GM12878 (cell line): Measurements from ENCODE around the gene XG. TPM values are rescaled to one million over a fixed set of nuclear protein-coding genes. Genes with fewer than 3 reads are reported as not detected.

Experiments used
- ATAC-seq: fragments of 200-7000 bp; cut with Tn5 transposase; 3 replicates; pipeline ENCODE4 v1.9.1; 2020; ENCODE audit warnings: mild to moderate bottlenecking, moderate library complexity
- BruUV-seq: library from RNA; stranded (reverse); fragments of 400-500 nt; replicated peaks from 2 replicates; lab custom pipeline; 2021; lab: Mats Ljungman, UMichigan
- CTCF ChIA-PET: fragments of 300-600 bp; sonication (Branson Sonifier 250); formaldehyde crosslinking; extraction: SDS; loops from one replicate; lab custom pipeline; 2021; ENCODE audit warnings: inconsistent platforms; lab: Yijun Ruan, JAX
- POLR2A ChIA-PET: fragments of 350-600 bp; formaldehyde crosslinking; extraction: SDS; loops from one replicate; lab custom pipeline; 2021; ENCODE audit warnings: inconsistent platforms; lab: Charles Lee
- RAD21 ChIA-PET: fragments of 300-600 bp; sonication (Branson Sonifier 250); formaldehyde crosslinking; loops from one replicate; lab custom pipeline; 2023; ENCODE audit warnings: antibody characterized with exemption; ENCODE audit not compliant: unreplicated experiment; lab: Charles Lee
- SMC1A ChIA-PET: fragments of 300-600 bp; sonication (Branson Sonifier 250); formaldehyde crosslinking; loops from one replicate; lab custom pipeline; 2023; ENCODE audit not compliant: unreplicated experiment, uncharacterized antibody; lab: Charles Lee
- DNase-seq: peaks from one replicate; pipeline ENCODE4 v3.0.0-alpha.2; 2011; ENCODE audit warnings: low read depth, low spot score
- FAIRE-seq: peaks from 3 replicates; lab custom pipeline; 2011; peaks lifted over from hg19 to GRCh38; lab: Jason Lieb, UNC
- H2AFZ ChIP-seq: 2 replicates; pipeline ENCODE4 v1.6.0; 2011; ENCODE audit warnings: low read depth, low read length, control low read depth; ENCODE audit not compliant: control insufficient read depth
- H3K27ac ChIP-seq: 2 replicates; pipeline ENCODE4 v1.5.1; 2011; ENCODE audit warnings: control low read depth; ENCODE audit not compliant: control insufficient read depth, insufficient read depth
- H3K27me3 ChIP-seq, 2 experiments: replicated peaks in 1 of 2; 2 replicates each; pipeline versions ENCODE4 v1.6.0 to v1.6.1; 2011; ENCODE audit warnings: low read length in 1 of 2; ENCODE audit not compliant: control insufficient read depth in 2 of 2, insufficient read depth in 2 of 2
- H3K36me3 ChIP-seq, 2 experiments: 2 replicates each; pipeline ENCODE4 v1.5.1; 2011; ENCODE audit warnings: low read length in 1 of 2; ENCODE audit not compliant: control insufficient read depth in 2 of 2, insufficient read depth in 2 of 2
- H3K4me1 ChIP-seq: 2 replicates; pipeline ENCODE4 v1.6.1; 2011; ENCODE audit warnings: mild to moderate bottlenecking, low read length, moderate library complexity, mixed read lengths; ENCODE audit not compliant: control insufficient read depth, insufficient read depth
- H3K4me2 ChIP-seq: 2 replicates; pipeline ENCODE4 v1.6.0; 2011; ENCODE audit warnings: control low read depth; ENCODE audit not compliant: control insufficient read depth, insufficient read depth
- H3K4me3 ChIP-seq: fragments of 200-600 bp; sonication (generic); 2 replicates; pipeline ENCODE4 v1.5.1; 2016
- H3K79me2 ChIP-seq: 2 replicates; pipeline ENCODE4 v1.6.0; 2011; ENCODE audit warnings: low read length; ENCODE audit not compliant: control insufficient read depth, insufficient read depth
- H3K9ac ChIP-seq: 2 replicates; pipeline ENCODE4 v1.8.0; 2011; ENCODE audit warnings: low read length, control low read depth, mixed read lengths; ENCODE audit not compliant: control insufficient read depth, insufficient read depth
- H3K9me3 ChIP-seq: replicated peaks from 3 replicates; pipeline ENCODE4 v1.5.1; 2011; ENCODE audit warnings: mild to moderate bottlenecking, low read length; ENCODE audit not compliant: control insufficient read depth, insufficient read depth
- H4K20me1 ChIP-seq: 2 replicates; pipeline ENCODE4 v1.6.0; 2011; ENCODE audit not compliant: control insufficient read depth, insufficient read depth
- CTCF ChIP-seq, 3 experiments: IDR thresholded peaks in 2 of 3; conservative IDR thresholded peaks in 1 of 3; 2 replicates each; pipeline ENCODE4 v1.5.1; 2011; ENCODE audit warnings: low read depth in 3 of 3, low read length in 3 of 3, mild to moderate bottlenecking in 3 of 3, control low read depth in 2 of 3, moderate library complexity in 2 of 3, inconsistent platforms in 1 of 3, mixed read lengths in 1 of 3; ENCODE audit not compliant: control insufficient read depth in 2 of 3, insufficient read depth in 1 of 3; ENCODE audit errors: extremely low read depth in 1 of 3
- RAD21 ChIP-seq: IDR thresholded peaks from 2 replicates; pipeline ENCODE4 v1.6.1; 2011; ENCODE audit warnings: mild to moderate bottlenecking, low read depth, low read length, moderate library complexity; ENCODE audit not compliant: insufficient read depth
- SMC3 ChIP-seq: IDR thresholded peaks from 2 replicates; pipeline ENCODE4 v1.6.1; 2011; ENCODE audit warnings: low read length, improper control_type of control experiment, borderline replicate concordance
- STAT3 ChIP-seq: IDR thresholded peaks from 2 replicates; pipeline ENCODE4 v1.6.1; 2011; ENCODE audit warnings: low read depth, low read length, improper control_type of control experiment
- WGBS: methylation state at CpG from one replicate; pipeline ENCODE4 v1.1.6; 2016; ENCODE audit warnings: low lambda C conversion rate; ENCODE audit not compliant: insufficient replicate concordance, insufficient coverage; ENCODE audit errors: missing lambda C conversion rate; 5-methylcytosine and 5-hydroxymethylcytosine counted together
- in situ Hi-C: fragments of 300-500 bp; cut with MboI; formaldehyde crosslinking; loops from 9 replicates; pipeline ENCODE4 v1.14.3; 2018; ENCODE audit warnings: mixed read lengths
- intact Hi-C: fragments of 100-400 bp; cut with micrococcal nuclease; formaldehyde crosslinking; loops from one replicate; pipeline ENCODE4 v1.14.2; 2022; ENCODE audit not compliant: unreplicated experiment
- polyA plus RNA-seq, 11 experiments: library from polyadenylated mRNA; depleted of rRNA in 4 of 11; unstranded in 6 of 11; stranded (reverse) in 5 of 11; fragments of >200 nt; fragmentation: Nextera tagmentation in 4 of 11; fragmentation: Illumina TruSeq in 1 of 11; extraction: Ambion mirVana in 4 of 11; extraction: Trizol in 1 of 11; gene quantifications; 1 replicate in 1 of 11; 2 replicates in 10 of 11; pipeline versions ENCODE4 v1.2.1 to v1.2.3, GENCODE V29; 2011 to 2016; ENCODE audit warnings: inconsistent platforms in 2 of 11, missing spikeins in 2 of 11, low read depth in 1 of 11
- total RNA-seq, 4 experiments: library from RNA; depleted of rRNA in 3 of 4; stranded (reverse); fragments of >200 nt in 3 of 4; fragmentation: Illumina TruSeq in 1 of 4; extraction: Trizol in 1 of 4; gene quantifications; 2 replicates each; pipeline versions ENCODE4 v1.2.1 to v1.2.3, GENCODE V29; 2013 to 2021

The XG gene
- total and polyA plus RNA-seq, 10 of the 15 experiments (the other 5 are each of a cell fraction or from before 2014, with no cell fraction given), result not detected

DNA sequence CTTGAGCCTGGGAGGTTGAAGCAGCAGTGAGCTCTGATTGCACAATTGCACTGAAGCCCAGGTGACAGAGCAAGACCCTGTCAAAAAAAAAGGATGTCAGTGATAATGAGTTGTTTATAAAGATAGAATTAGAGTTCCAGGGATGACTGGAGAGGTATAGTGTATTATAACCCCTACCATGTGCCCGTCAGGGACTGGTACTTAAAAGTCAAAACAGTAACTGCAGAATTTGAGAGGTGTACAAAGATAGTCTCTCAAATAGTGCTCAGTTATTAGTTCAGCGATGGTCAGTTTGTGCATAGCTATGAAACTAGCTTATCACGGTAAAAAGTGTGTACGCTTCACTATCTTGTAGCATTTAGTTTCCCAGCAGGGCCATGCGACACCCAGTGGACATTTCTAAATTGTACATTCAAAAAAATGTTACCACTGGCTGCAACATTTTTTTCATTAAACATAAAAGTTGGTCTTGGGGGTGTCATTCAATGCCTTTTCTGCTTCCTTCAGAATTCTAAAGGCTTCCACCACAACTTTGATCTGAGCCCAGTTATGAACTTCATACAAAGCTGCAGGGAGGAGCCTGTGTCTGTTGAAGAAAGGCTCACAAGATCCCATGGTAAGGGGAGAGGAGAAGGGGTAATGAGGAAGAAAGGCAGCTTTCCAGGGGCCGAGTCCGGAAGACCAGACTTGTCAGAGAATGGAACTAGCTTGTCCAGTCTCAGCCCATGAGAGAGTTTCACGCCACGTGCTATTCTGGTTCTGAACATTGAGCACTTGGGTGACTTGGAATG, 67.7 kb downstream of the XG start:
- in situ Hi-C loops, result loop anchor here (5.0 kb wide), 1 partner anchor 177 kb away; no protein-coding TSS in a partner anchor
- BruUV-seq, result no TSS peak
- no peak for FAIRE-seq
- Histone ChIP-seq H3K36me3 (no peaks in the 10 kb centered on the region), H3K4me1 (no peaks in the 10 kb centered on the region), H3K27me3 (no peaks in the 10 kb centered on the region; a peak in 1 of 4 replicates), H3K27ac (no peak overlapping the region), H3K4me3 (no peak overlapping the region), H2AFZ (no peak overlapping the region), H3K9me3 (no peaks in the 10 kb centered on the region), H3K79me2 (no peaks in the 10 kb centered on the region), H4K20me1 (no peaks in the 10 kb centered on the region), H3K4me2 (no peak overlapping the region), H3K9ac (no peak overlapping the region)
- WGBS, result 41% methylated on average over 9 of the region's 9 CpGs
- ChIA-PET RAD21 (no interaction called here), CTCF (interaction anchor here (1.0 to 2.8 kb wide), 4 partner anchors 9 to 37 kb away, joined by 3 to 10 read pairs (median 6); no protein-coding TSS in a partner anchor), SMC1A (interaction anchor here (1.8 kb wide), 1 partner anchor 38 kb away, joined by 5 read pairs; no protein-coding TSS in a partner anchor), POLR2A (no interaction called here)
- no peak for DNase-seq
- peak; percentile 56 for ATAC-seq
- TF ChIP-seq RAD21 (peak; percentile 59), STAT3 (no peak), CTCF (IDR thresholded peaks at IDR 0.05 in 2 of 3, conservative IDR thresholded peaks at IDR 0.05 in 1 of 3; ENCODE audit: control insufficient read depth in 2 of 3, extremely low read depth in 1 of 3, insufficient read depth in 1 of 3, low read depth in 3 of 3, low read length in 3 of 3) (peak; percentile 22 to 41 (median 38); a peak in 4 of 6 replicates), SMC3 (peak; percentile 34; the same call in 1 of the 2 replicates)
- intact Hi-C loops, result loop anchor here (10.0 kb wide), 1 partner anchor 1175 kb away; no protein-coding TSS in a partner anchor
